GM12878 (cell line): ENCODE results near the gene OGFR. TPM values are rescaled to one million over a fixed set of nuclear protein-coding genes. Genes with fewer than 3 reads are reported as not detected.

Experiments used
- ATAC-seq: fragments of 200-7000 bp; cut with Tn5 transposase; 3 replicates; pipeline ENCODE4 v1.9.1; 2020; ENCODE audit warnings: mild to moderate bottlenecking, moderate library complexity
- BruUV-seq: library from RNA; stranded (reverse); fragments of 400-500 nt; replicated peaks from 2 replicates; lab custom pipeline; 2021; lab: Mats Ljungman, UMichigan
- CTCF ChIA-PET: fragments of 300-600 bp; sonication (Branson Sonifier 250); formaldehyde crosslinking; extraction: SDS; loops from one replicate; lab custom pipeline; 2021; ENCODE audit warnings: inconsistent platforms; lab: Yijun Ruan, JAX
- POLR2A ChIA-PET: fragments of 350-600 bp; formaldehyde crosslinking; extraction: SDS; loops from one replicate; lab custom pipeline; 2021; ENCODE audit warnings: inconsistent platforms; lab: Charles Lee
- RAD21 ChIA-PET: fragments of 300-600 bp; sonication (Branson Sonifier 250); formaldehyde crosslinking; loops from one replicate; lab custom pipeline; 2023; ENCODE audit warnings: antibody characterized with exemption; ENCODE audit not compliant: unreplicated experiment; lab: Charles Lee
- SMC1A ChIA-PET: fragments of 300-600 bp; sonication (Branson Sonifier 250); formaldehyde crosslinking; loops from one replicate; lab custom pipeline; 2023; ENCODE audit not compliant: unreplicated experiment, uncharacterized antibody; lab: Charles Lee
- DNase-seq: peaks from one replicate; pipeline ENCODE4 v3.0.0-alpha.2; 2011; ENCODE audit warnings: low read depth, low spot score
- FAIRE-seq: peaks from 3 replicates; lab custom pipeline; 2011; peaks lifted over from hg19 to GRCh38; lab: Jason Lieb, UNC
- H2AFZ ChIP-seq: 2 replicates; pipeline ENCODE4 v1.6.0; 2011; ENCODE audit warnings: low read depth, low read length, control low read depth; ENCODE audit not compliant: control insufficient read depth
- H3K27ac ChIP-seq: 2 replicates; pipeline ENCODE4 v1.5.1; 2011; ENCODE audit warnings: control low read depth; ENCODE audit not compliant: control insufficient read depth, insufficient read depth
- H3K27me3 ChIP-seq, 2 experiments: replicated peaks in 1 of 2; 2 replicates each; pipeline versions ENCODE4 v1.6.0 to v1.6.1; 2011; ENCODE audit warnings: low read length in 1 of 2; ENCODE audit not compliant: control insufficient read depth in 2 of 2, insufficient read depth in 2 of 2
- H3K36me3 ChIP-seq, 2 experiments: 2 replicates each; pipeline ENCODE4 v1.5.1; 2011; ENCODE audit warnings: low read length in 1 of 2; ENCODE audit not compliant: control insufficient read depth in 2 of 2, insufficient read depth in 2 of 2
- H3K4me1 ChIP-seq: 2 replicates; pipeline ENCODE4 v1.6.1; 2011; ENCODE audit warnings: mild to moderate bottlenecking, low read length, moderate library complexity, mixed read lengths; ENCODE audit not compliant: control insufficient read depth, insufficient read depth
- H3K4me2 ChIP-seq: 2 replicates; pipeline ENCODE4 v1.6.0; 2011; ENCODE audit warnings: control low read depth; ENCODE audit not compliant: control insufficient read depth, insufficient read depth
- H3K4me3 ChIP-seq: fragments of 200-600 bp; sonication (generic); 2 replicates; pipeline ENCODE4 v1.5.1; 2016
- H3K79me2 ChIP-seq: 2 replicates; pipeline ENCODE4 v1.6.0; 2011; ENCODE audit warnings: low read length; ENCODE audit not compliant: control insufficient read depth, insufficient read depth
- H3K9ac ChIP-seq: 2 replicates; pipeline ENCODE4 v1.8.0; 2011; ENCODE audit warnings: low read length, control low read depth, mixed read lengths; ENCODE audit not compliant: control insufficient read depth, insufficient read depth
- H3K9me3 ChIP-seq: replicated peaks from 3 replicates; pipeline ENCODE4 v1.5.1; 2011; ENCODE audit warnings: mild to moderate bottlenecking, low read length; ENCODE audit not compliant: control insufficient read depth, insufficient read depth
- H4K20me1 ChIP-seq: 2 replicates; pipeline ENCODE4 v1.6.0; 2011; ENCODE audit not compliant: control insufficient read depth, insufficient read depth
- CEBPB ChIP-seq, 2 experiments: fragments of 150-350 bp in 1 of 2; IDR thresholded peaks; 2 replicates each; pipeline ENCODE4 v1.6.1; 2012 to 2014; ENCODE audit warnings: low read depth in 2 of 2, low read length in 2 of 2, borderline replicate concordance in 1 of 2, inconsistent platforms in 1 of 2
- ESRRA ChIP-seq: IDR thresholded peaks from 2 replicates; pipeline ENCODE4 v1.6.1; 2012; ENCODE audit warnings: mild to moderate bottlenecking, low read length, improper control_type of control experiment
- NRF1 ChIP-seq: conservative IDR thresholded peaks from 2 replicates; pipeline ENCODE4 v1.6.1; 2011; ENCODE audit warnings: mild to moderate bottlenecking, low read depth, low read length, improper control_type of control experiment
- POLR2A ChIP-seq: IDR thresholded peaks from 2 replicates; pipeline ENCODE4 v1.6.1; 2011; ENCODE audit warnings: low read depth, mild to moderate bottlenecking, low read length
- REST ChIP-seq: IDR thresholded peaks from 2 replicates; pipeline ENCODE4 v1.6.1; 2012; ENCODE audit warnings: mild to moderate bottlenecking, low read depth, low read length
- SMAD5 ChIP-seq: IDR thresholded peaks from 2 replicates; pipeline ENCODE4 v1.6.1; 2016; ENCODE audit warnings: antibody characterized with exemption, low read depth
- ZNF24 ChIP-seq: fragments of 450-650 bp; IDR thresholded peaks from 2 replicates; pipeline ENCODE4 v1.6.1; 2017; ENCODE audit warnings: antibody characterized with exemption, mild to moderate bottlenecking
- WGBS: methylation state at CpG from one replicate; pipeline ENCODE4 v1.1.6; 2016; ENCODE audit warnings: low lambda C conversion rate; ENCODE audit not compliant: insufficient replicate concordance, insufficient coverage; ENCODE audit errors: missing lambda C conversion rate; 5-methylcytosine and 5-hydroxymethylcytosine counted together
- in situ Hi-C: fragments of 300-500 bp; cut with MboI; formaldehyde crosslinking; loops from 9 replicates; pipeline ENCODE4 v1.14.3; 2018; ENCODE audit warnings: mixed read lengths
- intact Hi-C: fragments of 100-400 bp; cut with micrococcal nuclease; formaldehyde crosslinking; loops from one replicate; pipeline ENCODE4 v1.14.2; 2022; ENCODE audit not compliant: unreplicated experiment
- polyA plus RNA-seq, 11 experiments: library from polyadenylated mRNA; depleted of rRNA in 4 of 11; unstranded in 6 of 11; stranded (reverse) in 5 of 11; fragments of >200 nt; fragmentation: Nextera tagmentation in 4 of 11; fragmentation: Illumina TruSeq in 1 of 11; extraction: Ambion mirVana in 4 of 11; extraction: Trizol in 1 of 11; gene quantifications; 1 replicate in 1 of 11; 2 replicates in 10 of 11; pipeline versions ENCODE4 v1.2.1 to v1.2.3, GENCODE V29; 2011 to 2016; ENCODE audit warnings: inconsistent platforms in 2 of 11, missing spikeins in 2 of 11, low read depth in 1 of 11
- total RNA-seq, 4 experiments: library from RNA; depleted of rRNA in 3 of 4; stranded (reverse); fragments of >200 nt in 3 of 4; fragmentation: Illumina TruSeq in 1 of 4; extraction: Trizol in 1 of 4; gene quantifications; 2 replicates each; pipeline versions ENCODE4 v1.2.1 to v1.2.3, GENCODE V29; 2013 to 2021
- TF ChIP-seq, protein P1 (sequence below): IDR thresholded peaks from 2 replicates; pipeline ENCODE4 v1.6.1; 2012; ENCODE audit warnings: low read length, inconsistent platforms
- TF ChIP-seq, protein P2 (sequence below): fragments of 450-650 bp; IDR thresholded peaks from 2 replicates; pipeline ENCODE4 v1.6.1; 2017; ENCODE audit warnings: mild to moderate bottlenecking, moderate library complexity

OGFR gene
- total and polyA plus RNA-seq, 10 of the 15 experiments (the other 5 are each of a cell fraction or from before 2014, with no cell fraction given) = 0.72 to 62.1 (median 27.3) TPM

- TF ChIP-seq REST = no peak
- TF ChIP-seq POLR2A = no peak
- TF ChIP-seq, protein P1, sequence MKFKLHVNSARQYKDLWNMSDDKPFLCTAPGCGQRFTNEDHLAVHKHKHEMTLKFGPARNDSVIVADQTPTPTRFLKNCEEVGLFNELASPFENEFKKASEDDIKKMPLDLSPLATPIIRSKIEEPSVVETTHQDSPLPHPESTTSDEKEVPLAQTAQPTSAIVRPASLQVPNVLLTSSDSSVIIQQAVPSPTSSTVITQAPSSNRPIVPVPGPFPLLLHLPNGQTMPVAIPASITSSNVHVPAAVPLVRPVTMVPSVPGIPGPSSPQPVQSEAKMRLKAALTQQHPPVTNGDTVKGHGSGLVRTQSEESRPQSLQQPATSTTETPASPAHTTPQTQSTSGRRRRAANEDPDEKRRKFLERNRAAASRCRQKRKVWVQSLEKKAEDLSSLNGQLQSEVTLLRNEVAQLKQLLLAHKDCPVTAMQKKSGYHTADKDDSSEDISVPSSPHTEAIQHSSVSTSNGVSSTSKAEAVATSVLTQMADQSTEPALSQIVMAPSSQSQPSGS = no peak
- TF ChIP-seq CEBPB (IDR thresholded peaks at IDR 0.05; ENCODE audit: borderline replicate concordance in 1 of 2, low read depth in 2 of 2, low read length in 2 of 2) = no peak
Observed at GRCh38 chr20:62839261-62839660, 34.6 kb downstream of the OGFR start (continued).

DNA sequence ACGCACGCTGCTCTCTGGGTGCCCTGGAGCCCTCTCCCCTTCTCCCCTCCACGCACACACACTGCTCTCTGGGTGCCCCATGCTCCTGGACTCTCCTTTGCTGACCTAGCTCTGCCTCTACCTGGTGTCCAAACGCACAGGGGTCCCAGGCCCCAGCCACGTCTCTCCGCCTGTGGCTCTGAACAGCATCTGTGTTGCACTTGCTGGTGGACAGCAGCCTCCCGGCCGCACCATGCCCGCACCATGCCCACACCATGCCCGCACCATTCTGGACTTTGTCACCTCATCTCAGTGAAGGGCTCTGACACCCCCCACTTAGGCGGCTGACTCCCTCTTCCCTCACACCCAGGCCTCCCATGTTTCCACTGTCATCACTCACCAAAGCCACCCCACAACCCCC is 35.2 kb downstream of the OGFR start:
- TF ChIP-seq SMAD5 (no peak), ZNF24 (no peak), NRF1 (no peak), ESRRA (no peak)
- TF ChIP-seq, protein P2, sequence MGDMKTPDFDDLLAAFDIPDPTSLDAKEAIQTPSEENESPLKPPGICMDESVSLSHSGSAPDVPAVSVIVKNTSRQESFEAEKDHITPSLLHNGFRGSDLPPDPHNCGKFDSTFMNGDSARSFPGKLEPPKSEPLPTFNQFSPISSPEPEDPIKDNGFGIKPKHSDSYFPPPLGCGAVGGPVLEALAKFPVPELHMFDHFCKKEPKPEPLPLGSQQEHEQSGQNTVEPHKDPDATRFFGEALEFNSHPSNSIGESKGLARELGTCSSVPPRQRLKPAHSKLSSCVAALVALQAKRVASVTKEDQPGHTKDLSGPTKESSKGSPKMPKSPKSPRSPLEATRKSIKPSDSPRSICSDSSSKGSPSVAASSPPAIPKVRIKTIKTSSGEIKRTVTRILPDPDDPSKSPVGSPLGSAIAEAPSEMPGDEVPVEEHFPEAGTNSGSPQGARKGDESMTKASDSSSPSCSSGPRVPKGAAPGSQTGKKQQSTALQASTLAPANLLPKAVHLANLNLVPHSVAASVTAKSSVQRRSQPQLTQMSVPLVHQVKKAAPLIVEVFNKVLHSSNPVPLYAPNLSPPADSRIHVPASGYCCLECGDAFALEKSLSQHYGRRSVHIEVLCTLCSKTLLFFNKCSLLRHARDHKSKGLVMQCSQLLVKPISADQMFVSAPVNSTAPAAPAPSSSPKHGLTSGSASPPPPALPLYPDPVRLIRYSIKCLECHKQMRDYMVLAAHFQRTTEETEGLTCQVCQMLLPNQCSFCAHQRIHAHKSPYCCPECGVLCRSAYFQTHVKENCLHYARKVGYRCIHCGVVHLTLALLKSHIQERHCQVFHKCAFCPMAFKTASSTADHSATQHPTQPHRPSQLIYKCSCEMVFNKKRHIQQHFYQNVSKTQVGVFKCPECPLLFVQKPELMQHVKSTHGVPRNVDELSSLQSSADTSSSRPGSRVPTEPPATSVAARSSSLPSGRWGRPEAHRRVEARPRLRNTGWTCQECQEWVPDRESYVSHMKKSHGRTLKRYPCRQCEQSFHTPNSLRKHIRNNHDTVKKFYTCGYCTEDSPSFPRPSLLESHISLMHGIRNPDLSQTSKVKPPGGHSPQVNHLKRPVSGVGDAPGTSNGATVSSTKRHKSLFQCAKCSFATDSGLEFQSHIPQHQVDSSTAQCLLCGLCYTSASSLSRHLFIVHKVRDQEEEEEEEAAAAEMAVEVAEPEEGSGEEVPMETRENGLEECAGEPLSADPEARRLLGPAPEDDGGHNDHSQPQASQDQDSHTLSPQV = no peak
- TF ChIP-seq, all 136 proteins: peak for 0
- RAD21 ChIA-PET = no interaction called here
- Histone ChIP-seq H4K20me1 (no peaks in the 10 kb centered on the region), H3K27me3 (peaks cover 0 to 3% of the 10 kb centered on the region in 2 experiments; a peak in 3 of 4 replicates), H3K4me2 (no peak overlapping the region), H3K9ac (no peak overlapping the region), H3K9me3 (no peaks in the 10 kb centered on the region), H3K27ac (no peak overlapping the region), H3K4me3 (no peak overlapping the region), H2AFZ (no peak overlapping the region), H3K36me3 (no peaks in the 10 kb centered on the region), H3K4me1 (peaks cover 6% of the 10 kb centered on the region), H3K79me2 (no peaks in the 10 kb centered on the region)
- in situ Hi-C loops = no loop called here
- 78% methylated on average over 11 of the region's 11 CpGs for WGBS
- CTCF ChIA-PET = no interaction called here
- ATAC-seq (no peak), DNase-seq (no peak), FAIRE-seq (no peak)
- BruUV-seq = no TSS peak
- intact Hi-C loops = no loop called here
- POLR2A ChIA-PET = no interaction called here
- SMC1A ChIA-PET = no interaction called here
